ENCODE data around the gene ATF3.

Gene ATF3

DNA sequence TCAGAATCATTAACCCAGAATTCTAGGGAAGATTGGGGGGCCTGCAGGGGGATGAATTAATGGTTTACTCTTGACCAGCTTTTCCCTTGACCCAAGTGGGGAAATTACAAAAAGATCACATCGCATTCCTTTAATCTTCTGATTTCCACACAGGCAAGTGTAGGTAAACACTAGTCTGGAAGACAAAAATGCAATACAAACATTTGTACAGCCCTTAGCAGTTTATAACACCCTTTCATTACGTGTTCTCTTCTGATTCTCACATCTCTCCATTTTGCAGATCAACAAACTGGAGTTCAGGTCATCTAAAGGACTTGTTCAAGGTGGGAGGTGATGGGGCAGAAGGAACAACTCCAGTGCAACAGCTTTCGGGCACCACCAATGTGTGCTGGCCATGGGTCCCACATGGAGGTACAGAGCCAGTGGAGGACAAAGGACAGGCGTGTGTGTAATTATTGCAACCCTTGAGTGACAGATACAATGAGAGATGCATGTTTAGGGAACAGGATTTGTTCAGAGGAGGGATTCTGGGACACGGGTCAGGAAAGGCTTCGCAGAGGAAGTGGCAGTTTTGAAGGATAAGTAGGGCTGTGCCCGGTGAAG lies 20.4 kb downstream of the ATF3 start:
- TF ChIP-seq, protein P1, sequence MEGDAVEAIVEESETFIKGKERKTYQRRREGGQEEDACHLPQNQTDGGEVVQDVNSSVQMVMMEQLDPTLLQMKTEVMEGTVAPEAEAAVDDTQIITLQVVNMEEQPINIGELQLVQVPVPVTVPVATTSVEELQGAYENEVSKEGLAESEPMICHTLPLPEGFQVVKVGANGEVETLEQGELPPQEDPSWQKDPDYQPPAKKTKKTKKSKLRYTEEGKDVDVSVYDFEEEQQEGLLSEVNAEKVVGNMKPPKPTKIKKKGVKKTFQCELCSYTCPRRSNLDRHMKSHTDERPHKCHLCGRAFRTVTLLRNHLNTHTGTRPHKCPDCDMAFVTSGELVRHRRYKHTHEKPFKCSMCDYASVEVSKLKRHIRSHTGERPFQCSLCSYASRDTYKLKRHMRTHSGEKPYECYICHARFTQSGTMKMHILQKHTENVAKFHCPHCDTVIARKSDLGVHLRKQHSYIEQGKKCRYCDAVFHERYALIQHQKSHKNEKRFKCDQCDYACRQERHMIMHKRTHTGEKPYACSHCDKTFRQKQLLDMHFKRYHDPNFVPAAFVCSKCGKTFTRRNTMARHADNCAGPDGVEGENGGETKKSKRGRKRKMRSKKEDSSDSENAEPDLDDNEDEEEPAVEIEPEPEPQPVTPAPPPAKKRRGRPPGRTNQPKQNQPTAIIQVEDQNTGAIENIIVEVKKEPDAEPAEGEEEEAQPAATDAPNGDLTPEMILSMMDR (IDR thresholded peaks at IDR 0.05; ENCODE audit: insufficient read depth, missing control alignments), result no peak
- DNase-seq (ENCODE audit: insufficient read length, low spot score), result no peak
- FAIRE-seq, result no peak

DNA sequence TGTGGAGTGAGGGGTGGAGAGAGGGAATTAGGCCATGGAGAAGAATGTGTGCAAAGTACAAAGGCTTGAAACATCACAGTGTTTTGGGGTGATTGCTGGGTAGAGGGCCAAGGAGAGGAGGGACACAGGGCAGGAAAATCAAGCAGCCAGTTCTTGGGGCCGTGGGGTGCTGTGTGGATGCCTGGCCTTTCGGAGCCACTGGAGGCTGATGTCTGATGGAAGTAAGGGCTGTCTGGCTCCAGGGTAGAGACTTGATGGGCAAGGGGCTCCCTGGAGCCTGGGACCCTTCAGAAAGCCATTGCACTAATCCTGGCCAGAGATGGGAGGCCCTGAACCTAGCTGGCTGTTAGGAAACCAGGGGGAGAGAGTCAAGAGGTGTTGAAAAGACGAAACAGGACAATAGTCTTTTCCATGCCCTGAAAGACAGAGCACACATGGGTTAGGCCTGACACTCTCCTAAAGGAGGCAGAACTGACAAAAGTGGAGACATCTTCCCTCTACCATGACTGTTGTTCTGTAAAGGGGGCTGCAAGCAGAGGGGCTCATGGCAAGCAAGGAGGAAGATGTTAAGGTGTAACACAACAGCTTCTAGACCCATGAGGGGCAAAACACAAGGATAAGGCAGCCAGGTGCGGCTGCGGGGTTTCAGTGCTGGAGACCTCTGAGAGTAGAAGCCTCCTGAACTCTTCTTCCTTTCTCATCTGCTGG lies 21.0 kb downstream of the ATF3 start:
- DNase-seq (ENCODE audit: insufficient read length, low spot score), result no peak
- no peak for FAIRE-seq
- TF ChIP-seq, protein P1 (IDR thresholded peaks at IDR 0.05; ENCODE audit: insufficient read depth, missing control alignments), result no peak

DNA sequence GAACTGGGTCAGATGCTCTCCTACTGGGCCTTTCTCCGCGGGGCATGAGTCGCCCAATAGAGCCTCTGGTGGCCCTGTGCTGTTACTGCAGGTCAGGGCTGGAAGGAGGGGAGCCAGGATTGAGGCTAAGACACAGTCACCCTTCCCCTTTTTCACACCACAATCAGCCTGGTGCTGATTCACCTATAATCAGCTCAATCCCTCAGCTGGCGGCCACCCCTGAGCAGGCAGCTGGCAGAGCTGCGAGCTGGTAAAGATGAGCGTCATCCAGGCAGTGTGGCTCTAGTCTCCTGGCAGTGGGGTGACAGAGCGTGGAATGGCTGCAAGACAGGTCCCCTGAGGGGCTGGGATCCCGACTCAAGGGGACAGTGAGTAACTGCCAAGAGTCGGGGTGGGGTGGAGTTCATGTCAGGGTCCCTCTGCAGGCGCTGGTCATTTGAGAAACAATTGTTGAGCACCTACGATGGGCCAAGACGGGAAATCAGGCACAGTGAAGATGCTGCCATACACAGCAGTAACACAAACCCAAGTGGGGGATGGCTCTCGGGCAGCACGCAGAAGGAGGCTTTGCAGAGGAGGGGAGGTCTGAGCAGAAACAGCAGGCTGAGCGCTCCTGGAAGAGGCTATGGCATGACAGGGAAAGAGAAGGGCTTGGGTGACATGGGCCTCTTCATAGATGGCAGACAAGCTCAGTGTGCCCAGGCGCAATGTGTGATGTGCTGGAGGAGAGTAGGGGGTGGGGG lies 21.8 kb downstream of the ATF3 start:
- no peak for FAIRE-seq
- DNase-seq (ENCODE audit: insufficient read length, low spot score), result peak; percentile 80
- TF ChIP-seq, protein P1 (IDR thresholded peaks at IDR 0.05; ENCODE audit: insufficient read depth, missing control alignments), result peak; percentile 85

DNA sequence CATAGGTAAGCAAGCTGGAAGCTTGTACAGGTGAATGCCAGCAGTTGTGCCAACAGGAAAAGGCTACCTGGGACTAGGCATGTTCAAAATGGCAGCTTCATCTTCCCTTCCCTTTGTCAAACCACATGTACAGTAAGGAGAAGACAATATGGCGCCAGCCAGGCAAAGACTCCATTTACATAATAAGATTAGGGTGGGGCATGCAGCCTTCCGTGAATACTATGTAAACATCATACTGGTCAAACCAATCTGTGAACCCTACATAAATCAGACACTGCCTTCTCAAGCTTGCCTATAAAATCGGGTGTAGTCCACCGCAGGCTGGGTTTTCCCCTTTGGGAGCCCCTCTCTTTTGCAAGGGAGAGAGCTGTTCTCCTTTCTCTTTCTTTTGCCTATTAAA lies 24.6 kb downstream of the ATF3 start:
- FAIRE-seq (no peak), DNase-seq (ENCODE audit: insufficient read length, low spot score) (no peak)
- TF ChIP-seq, protein P1 (IDR thresholded peaks at IDR 0.05; ENCODE audit: insufficient read depth, missing control alignments), result no peak

DNA sequence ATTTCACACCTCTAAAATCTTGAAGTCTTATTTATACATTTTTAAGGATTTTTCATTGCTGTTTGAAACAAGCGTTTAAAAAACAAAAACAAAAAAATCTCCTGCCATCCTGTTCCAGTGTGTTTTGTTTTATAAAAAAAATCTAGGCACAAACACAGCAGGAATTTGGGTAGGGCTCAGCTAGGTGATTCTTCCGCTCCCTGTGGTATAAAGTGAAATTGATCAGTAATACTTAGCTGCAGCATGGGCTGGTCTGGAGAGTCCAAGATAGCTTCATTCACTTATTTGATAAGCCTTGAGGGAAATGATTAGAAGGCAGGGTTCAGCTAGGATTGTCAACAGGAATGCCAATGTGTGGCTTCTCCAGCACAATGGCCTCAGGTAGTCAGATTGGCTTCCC lies 25.7 kb downstream of the ATF3 start:
- TF ChIP-seq, protein P1 (IDR thresholded peaks at IDR 0.05; ENCODE audit: insufficient read depth, missing control alignments), result no peak
- DNase-seq (ENCODE audit: insufficient read length, low spot score), result no peak
- FAIRE-seq, result no peak

DNA sequence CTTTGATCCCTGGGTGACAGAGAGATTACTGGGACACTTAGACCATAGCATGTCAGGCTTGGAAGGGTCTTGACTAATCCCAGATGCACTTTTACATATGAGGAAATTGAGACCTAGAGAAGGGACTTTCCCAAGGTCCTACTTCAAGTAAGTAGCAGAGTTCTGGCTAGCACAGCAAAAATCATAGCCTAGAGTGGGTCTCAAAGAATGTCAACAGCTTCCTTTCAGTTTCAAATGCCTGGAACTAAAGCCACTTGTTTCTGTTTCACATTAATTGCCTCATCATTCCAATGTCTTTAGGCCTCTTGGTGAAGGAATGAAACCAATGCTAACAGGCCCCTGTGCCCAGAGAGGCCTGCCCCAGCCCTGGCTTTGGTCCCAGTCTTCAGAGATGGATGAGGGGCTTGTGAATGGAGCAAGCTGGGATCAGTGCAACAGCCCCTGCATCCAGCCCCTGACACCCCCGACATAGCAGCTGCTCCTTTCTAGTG lies 26.6 kb downstream of the ATF3 start:
- DNase-seq (ENCODE audit: insufficient read length, low spot score) (no peak), FAIRE-seq (no peak)

More for the DNA sequence above, 26.6 kb downstream of the ATF3 start:
- TF ChIP-seq, protein P1 (IDR thresholded peaks at IDR 0.05; ENCODE audit: insufficient read depth, missing control alignments), result no peak

All from D721Med (cell line).